Esophagus muscularis mucosa (tissue), 4 donors: ENCODE results near the gene ABCC3. TPM values are rescaled to one million over a fixed set of nuclear protein-coding genes. Genes with fewer than 3 reads are reported as not detected.

Source experiments
- DNase-seq: peaks from one replicate; pipeline ENCODE4 v3.0.0-alpha.2; 2017; ENCODE audit errors: extremely low spot score
- H3K27ac ChIP-seq, 4 donors: fragments of 200-600 bp; sonication (generic); replicated peaks in 1 of 4; 1 replicate in 3 of 4; 2 replicates in 1 of 4; pipeline ENCODE4 v1.5.1; 2016 to 2019; ENCODE audit warnings: mild to moderate bottlenecking in 1 of 4
- H3K27me3 ChIP-seq, 4 donors: fragments of 200-600 bp; sonication (generic); one replicate each; pipeline versions ENCODE4 v1.5.1 to v1.6.0; 2016 to 2019
- H3K36me3 ChIP-seq, 4 donors: fragments of 200-600 bp; sonication (generic); one replicate each; pipeline ENCODE4 v1.5.1; 2016 to 2019
- H3K4me1 ChIP-seq, 4 donors: fragments of 200-600 bp; sonication (generic); one replicate each; pipeline ENCODE4 v1.5.1; 2016 to 2019
- H3K4me3 ChIP-seq, 4 donors: fragments of 200-600 bp; sonication (generic); 1 replicate in 2 of 4; 2 replicates in 2 of 4; pipeline ENCODE4 v1.5.1; 2016 to 2019; ENCODE audit warnings: mild to moderate bottlenecking in 4 of 4, moderate library complexity in 1 of 4
- H3K9me3 ChIP-seq, 4 donors: fragments of 200-600 bp; sonication (generic); 1 replicate in 3 of 4; 2 replicates in 1 of 4; pipeline ENCODE4 v1.5.1; 2016 to 2019
- CTCF ChIP-seq, 3 experiments: fragments of 200-600 bp in 2 of 3; fragments of 450-650 bp in 1 of 3; sonication (generic) in 2 of 3; IDR thresholded peaks; one replicate each; pipeline ENCODE4 v1.5.1; 2017 to 2019; ENCODE audit warnings: antibody characterized with exemption in 3 of 3, mild to moderate bottlenecking in 2 of 3, moderate library complexity in 1 of 3
- EP300 ChIP-seq: sonication (generic); formaldehyde crosslinking; IDR thresholded peaks from one replicate; pipeline ENCODE4 v1.6.1; 2017; ENCODE audit warnings: antibody characterized with exemption
- POLR2A ChIP-seq: fragments of 450-650 bp; IDR thresholded peaks from one replicate; pipeline ENCODE4 v1.6.1; 2017; ENCODE audit warnings: antibody characterized with exemption, moderate library complexity, mild to moderate bottlenecking, low read depth
- POLR2AphosphoS5 ChIP-seq, 2 donors: sonication (generic); formaldehyde crosslinking; IDR thresholded peaks; one replicate each; pipeline ENCODE4 v1.6.1; 2017; ENCODE audit warnings: antibody characterized with exemption in 2 of 2
- WGBS: methylation state at CpG from one replicate; pipeline ENCODE4 v1.1.5; 2018; 5-methylcytosine and 5-hydroxymethylcytosine counted together
- intact Hi-C: fragments of 100-400 bp; cut with DNase I; formaldehyde crosslinking; loops from one replicate; pipeline ENCODE4 v1.15.1; 2023
- total RNA-seq, 4 donors: library from RNA; depleted of rRNA; stranded (reverse); fragments of >200 nt; gene quantifications; one replicate each; pipeline versions ENCODE4 v1.1.0 to v1.2.1, GENCODE V29; 2016

The ABCC3 gene
- total RNA-seq, 4 donors from 2014 or later: 0.50 to 2.9 (median 1.9) TPM

- Histone ChIP-seq H3K27me3 (no peaks in the 10 kb centered on the region), H3K4me1 (peaks cover 24 to 89% (median 84%) of the 10 kb centered on the region in 4 donors), H3K27ac (peak overlapping the region in 1 of 4 donors; percentile 77), H3K4me3 (no peak overlapping the region), H3K36me3 (peaks cover 7 to 31% (median 20%) of the 10 kb centered on the region in 4 donors), H3K9me3 (no peaks in the 10 kb centered on the region)
- WGBS: 66% methylated on average over 8 of the region's 19 CpGs
- intact Hi-C loops: loop anchor here (5.0 kb wide), 1 partner anchor 128 kb away; the partner anchor contains the start of gene CACNA1G
- no peak for TF ChIP-seq POLR2AphosphoS5 (IDR thresholded peaks at IDR 0.05)
- no peak for TF ChIP-seq POLR2A
- no peak for TF ChIP-seq CTCF (IDR thresholded peaks at IDR 0.05)
- TF ChIP-seq EP300: no peak
- DNase-seq: no peak
Measured at GRCh38 chr17:50689956-50690886, 55.5 kb downstream of the ABCC3 start.

GRCh38 chr17:50690887-50691549 lies 56.3 kb downstream of the ABCC3 start:
- H3K27ac ChIP-seq: peak overlapping the region in 3 of 4 donors; percentile 12 to 77 (median 72)
- intact Hi-C loops: no loop called here

GRCh38 chr17:50691550-50692447 lies 57.1 kb downstream of the ABCC3 start:
- H3K4me1 ChIP-seq: peaks cover 26 to 77% (median 76%) of the 10 kb centered on the region in 4 donors
- peaks cover 23 to 47% (median 36%) of the 10 kb centered on the region in 4 donors for H3K36me3 ChIP-seq
- no peaks in the 10 kb centered on the region for H3K9me3 ChIP-seq
- H3K27me3 ChIP-seq: no peaks in the 10 kb centered on the region
- no peak overlapping the region for H3K4me3 ChIP-seq
- intact Hi-C loops: no loop called here
- WGBS: 70% methylated on average over 6 of the region's 6 CpGs
- H3K27ac ChIP-seq: peak overlapping the region; percentile 12 to 77 (median 68)
- DNase-seq: no peak
- TF ChIP-seq CTCF (IDR thresholded peaks at IDR 0.05): no peak
- TF ChIP-seq EP300: no peak
- no peak for TF ChIP-seq POLR2AphosphoS5 (IDR thresholded peaks at IDR 0.05)

More at GRCh38 chr17:50690887-50691549, 56.3 kb downstream of the ABCC3 start:
- no peaks in the 10 kb centered on the region for H3K9me3 ChIP-seq
- peaks cover 27 to 85% (median 83%) of the 10 kb centered on the region in 4 donors for H3K4me1 ChIP-seq
- no peak for TF ChIP-seq POLR2A
- TF ChIP-seq EP300: no peak
- no peak for TF ChIP-seq CTCF (IDR thresholded peaks at IDR 0.05)
- TF ChIP-seq POLR2AphosphoS5 (IDR thresholded peaks at IDR 0.05): no peak
- H3K4me3 ChIP-seq: no peak overlapping the region
- no peaks in the 10 kb centered on the region for H3K27me3 ChIP-seq
- H3K36me3 ChIP-seq: peaks cover 15 to 39% (median 28%) of the 10 kb centered on the region in 4 donors
- no peak for DNase-seq
- 79% methylated on average over 9 of the region's 9 CpGs for WGBS

- H3K4me3 ChIP-seq: no peak overlapping the region
- WGBS: 72% methylated on average over 6 of the region's 6 CpGs
- no peaks in the 10 kb centered on the region for H3K27me3 ChIP-seq
- intact Hi-C loops: no loop called here
- no peak for TF ChIP-seq POLR2A
- no peak for TF ChIP-seq POLR2AphosphoS5 (IDR thresholded peaks at IDR 0.05)
- TF ChIP-seq CTCF (IDR thresholded peaks at IDR 0.05): no peak
- no peak for TF ChIP-seq EP300
- H3K27ac ChIP-seq: peak overlapping the region; percentile 53 to 77 (median 68)
- DNase-seq: no peak
- H3K4me1 ChIP-seq: peaks cover 19 to 70% (median 68%) of the 10 kb centered on the region in 4 donors
- H3K36me3 ChIP-seq: peaks cover 30 to 54% (median 43%) of the 10 kb centered on the region in 4 donors
- no peaks in the 10 kb centered on the region for H3K9me3 ChIP-seq
Measured at GRCh38 chr17:50692448-50693035, 57.9 kb downstream of the ABCC3 start.
